Activated CD4-positive, alpha-beta T cell treated with anti-CD3 and anti-CD28 coated beads, Interleukin-2, amount 50 U/mL, for 16 hours (primary cell): ENCODE measurements around the gene GMDS.
"Not testable (repeated sequence)": the region's sequence is repeated elsewhere in the genome, so short reads cannot be mapped to it uniquely, and the experiment has no call there.

ENCODE experiments used
- DNase-seq: peaks from one replicate; pipeline ENCODE4 v3.0.0-alpha.2; 2020

The GMDS gene

GRCh38 chr6:1849691-1850090, 395.7 kb downstream of the GMDS start:
- no peak for DNase-seq

GRCh38 chr6:1848752-1849151, 396.7 kb downstream of the GMDS start:
- no peak for DNase-seq

- DNase-seq, result no peak
These were observed 398.8 kb downstream of the GMDS start for GRCh38 chr6:1846611-1847010.

GRCh38 chr6:1845543-1845942, 399.9 kb downstream of the GMDS start:
- DNase-seq, result not testable (repeated sequence)

- DNase-seq, result no peak
These were observed 403.1 kb downstream of the GMDS start for GRCh38 chr6:1842334-1842733.

- DNase-seq, result no peak
These were observed 404.3 kb downstream of the GMDS start for GRCh38 chr6:1841136-1841535.

GRCh38 chr6:1840491-1841121, 404.8 kb downstream of the GMDS start:
- DNase-seq, result no peak

- DNase-seq, result no peak
These were observed 406.0 kb downstream of the GMDS start for GRCh38 chr6:1839361-1839760.

- no peak for DNase-seq
These were observed 406.7 kb downstream of the GMDS start for GRCh38 chr6:1838604-1839213.

- no peak for DNase-seq
These were observed 407.6 kb downstream of the GMDS start for GRCh38 chr6:1837826-1838225.

- no peak for DNase-seq
These were observed 408.7 kb downstream of the GMDS start for GRCh38 chr6:1836690-1837089.

GRCh38 chr6:1834646-1835516, 410.5 kb downstream of the GMDS start:
- DNase-seq, result no peak

- no peak for DNase-seq
These were observed 411.2 kb downstream of the GMDS start for GRCh38 chr6:1834207-1834606.

- no peak for DNase-seq
These were observed 412.3 kb downstream of the GMDS start for GRCh38 chr6:1832844-1833787.

- DNase-seq, result no peak
These were observed 413.0 kb downstream of the GMDS start for GRCh38 chr6:1832358-1832757.

- no peak for DNase-seq
These were observed 417.2 kb downstream of the GMDS start for GRCh38 chr6:1827984-1828793.

- DNase-seq, result no peak
These were observed 419.5 kb downstream of the GMDS start for GRCh38 chr6:1825926-1826325.

- no peak for DNase-seq
These were observed 420.1 kb downstream of the GMDS start for GRCh38 chr6:1825277-1825676.

- DNase-seq, result no peak
These were observed 423.8 kb downstream of the GMDS start for GRCh38 chr6:1821513-1822183.

GRCh38 chr6:1821164-1821512, 424.3 kb downstream of the GMDS start:
- no peak for DNase-seq

GRCh38 chr6:1820714-1821113, 424.7 kb downstream of the GMDS start:
- DNase-seq, result no peak

GRCh38 chr6:1820165-1820564, 425.2 kb downstream of the GMDS start:
- DNase-seq, result no peak
